K562 (cell line): Measurements from ENCODE around the gene C9. TPM values are rescaled to one million over a fixed set of nuclear protein-coding genes. Genes with fewer than 3 reads are reported as not detected.

ENCODE experiments used
- ATAC-seq: fragments of 200-7000 bp; cut with Tn5 transposase; 3 replicates; pipeline ENCODE4 v1.9.1; 2020; ENCODE audit warnings: moderate library complexity
- BruUV-seq: library from RNA; stranded (reverse); fragments of 400-500 nt; replicated peaks from 2 replicates; lab custom pipeline; 2021; lab: Mats Ljungman, UMichigan
- CTCF ChIA-PET: fragments of 300-600 bp; formaldehyde crosslinking; extraction: SDS; loops from one replicate; lab custom pipeline; 2021; ENCODE audit warnings: low intra/inter-chr PET ratio; lab: Yijun Ruan, JAX
- POLR2A ChIA-PET: fragments of 300-600, 350-650 bp; sonication (Branson Sonifier 250); formaldehyde crosslinking; extraction: SDS; loops from one replicate; lab custom pipeline; 2021; ENCODE audit warnings: antibody characterized with exemption, inconsistent platforms; lab: Yijun Ruan, JAX
- DNase-seq, 4 experiments: peaks; one replicate each; pipeline versions ENCODE4 v3.0.0 to v3.0.0-alpha.2; 2011 to 2018; ENCODE audit warnings: low spot score in 3 of 4, mixed read lengths in 3 of 4; ENCODE audit errors: extremely low read depth in 1 of 4
- FAIRE-seq: peaks from 2 replicates; lab custom pipeline; 2011; peaks lifted over from hg19 to GRCh38; lab: Jason Lieb, UNC
- H2AFZ ChIP-seq: 2 replicates; pipeline ENCODE4 v1.6.0; 2011; ENCODE audit warnings: low read depth, low read length, control low read depth, inconsistent platforms
- H3K27ac ChIP-seq: fragments of 200-600 bp; 3 replicates; pipeline ENCODE4 v1.8.0; 2011; ENCODE audit warnings: low read depth, mild to moderate bottlenecking, control low read depth, inconsistent platforms, low read length, moderate library complexity, mixed read lengths; ENCODE audit errors: extremely low read depth
- H3K27me3 ChIP-seq, 2 experiments: fragments of 300-600 bp in 1 of 2; 2 replicates in 1 of 2; 3 replicates in 1 of 2; pipeline versions ENCODE4 v1.6.0 to v1.8.0; 2011; ENCODE audit warnings: inconsistent platforms in 2 of 2, low read length in 2 of 2, mild to moderate bottlenecking in 1 of 2, mixed read lengths in 1 of 2, moderate library complexity in 1 of 2; ENCODE audit not compliant: control insufficient read depth in 2 of 2, insufficient read depth in 2 of 2
- H3K36me3 ChIP-seq: fragments of 300-600 bp; 3 replicates; pipeline ENCODE4 v1.8.0; 2011; ENCODE audit warnings: mild to moderate bottlenecking, low read length, inconsistent platforms; ENCODE audit not compliant: control insufficient read depth, insufficient read depth
- H3K4me1 ChIP-seq, 2 experiments: fragments of 200-600 bp in 1 of 2; replicated peaks in 1 of 2; 2 replicates in 1 of 2; 3 replicates in 1 of 2; pipeline versions ENCODE4 v1.5.1 to v1.8.0; 2011; ENCODE audit warnings: inconsistent platforms in 2 of 2, low read length in 2 of 2, mild to moderate bottlenecking in 1 of 2, mixed read lengths in 1 of 2, moderate library complexity in 1 of 2; ENCODE audit not compliant: control insufficient read depth in 2 of 2, insufficient read depth in 2 of 2
- H3K4me2 ChIP-seq: 2 replicates; pipeline ENCODE4 v1.6.1; 2011; ENCODE audit warnings: low read length, control low read depth, inconsistent platforms, mixed read lengths; ENCODE audit not compliant: insufficient read depth
- H3K4me3 ChIP-seq: fragments of 200-600 bp; sonication (generic), shearing (Covaris generic); 2 replicates; pipeline ENCODE4 v1.5.1; 2016; ENCODE audit warnings: control low read depth, inconsistent platforms
- H3K79me2 ChIP-seq: fragments of 200-600 bp; 3 replicates; pipeline ENCODE4 v1.8.0; 2011; ENCODE audit warnings: low read length, inconsistent platforms; ENCODE audit not compliant: control insufficient read depth, insufficient read depth
- H3K9ac ChIP-seq, 2 experiments: 2 replicates each; pipeline versions ENCODE4 v1.6.0 to v1.6.1; 2011; ENCODE audit warnings: low read depth in 2 of 2, low read length in 2 of 2, control low read depth in 1 of 2, inconsistent platforms in 1 of 2, mild to moderate bottlenecking in 1 of 2, mixed read lengths in 1 of 2; ENCODE audit not compliant: insufficient read depth in 1 of 2
- H3K9me1 ChIP-seq: one replicate; pipeline ENCODE4 v1.6.0; 2011; ENCODE audit warnings: inconsistent platforms, mild to moderate bottlenecking, low read length, moderate library complexity; ENCODE audit not compliant: control insufficient read depth, insufficient read depth
- H3K9me3 ChIP-seq: replicated peaks from 2 replicates; pipeline ENCODE4 v1.5.1; 2011; ENCODE audit warnings: low read depth, low read length, inconsistent platforms; ENCODE audit not compliant: control insufficient read depth, insufficient read depth
- H4K20me1 ChIP-seq: replicated peaks from 2 replicates; pipeline ENCODE4 v1.6.1; 2011; ENCODE audit warnings: low read length, inconsistent platforms, mixed read lengths; ENCODE audit not compliant: control insufficient read depth, insufficient read depth
- BHLHE40 ChIP-seq: IDR thresholded peaks from 2 replicates; pipeline ENCODE4 v1.6.1; 2011; ENCODE audit warnings: low read length, improper control_type of control experiment
- GABPB2 ChIP-seq: fragments of 250-450 bp; sonication (Bioruptor Pico); conservative IDR thresholded peaks from 2 replicates; pipeline ENCODE4 v1.5.1; 2021; ENCODE audit warnings: mild to moderate bottlenecking
- HMG20A ChIP-seq: fragments of 450-650 bp; formaldehyde crosslinking; conservative IDR thresholded peaks from 2 replicates; pipeline ENCODE4 v1.4.0; 2020; ENCODE audit warnings: mild to moderate bottlenecking, mixed read lengths
- MAFK ChIP-seq: IDR thresholded peaks from 2 replicates; pipeline ENCODE4 v1.6.1; 2011; ENCODE audit warnings: low read length, improper control_type of control experiment
- NR2C2 ChIP-seq, 2 experiments: fragments of 200-800 bp in 1 of 2; sonication (Bioruptor generic) in 1 of 2; sonication (generic) in 1 of 2; formaldehyde crosslinking in 1 of 2; IDR thresholded peaks; 2 replicates each; pipeline versions ENCODE4 v1.6.1 to v1.8.0; 2016 to 2022; ENCODE audit warnings: mild to moderate bottlenecking in 1 of 2, missing compliant biosample characterization in 1 of 2, missing genetic modification characterization in 1 of 2, missing genetic modification reagents in 1 of 2
- SP2 ChIP-seq: IDR thresholded peaks from 2 replicates; pipeline ENCODE4 v1.6.1; 2011; ENCODE audit warnings: mild to moderate bottlenecking, low read depth, low read length, moderate library complexity; ENCODE audit not compliant: poor library complexity, severe bottlenecking; ENCODE audit errors: extremely low read depth
- ZBTB17 ChIP-seq: fragments of 450-650 bp; formaldehyde crosslinking; IDR thresholded peaks from 2 replicates; pipeline ENCODE4 v1.4.0; 2020; ENCODE audit warnings: mild to moderate bottlenecking
- ZNF436 ChIP-seq: fragments of 250-450, 450-650 bp; sonication (Bioruptor Pico); formaldehyde crosslinking; IDR thresholded peaks from 2 replicates; pipeline ENCODE4 v1.7.0; 2020; ENCODE audit warnings: mild to moderate bottlenecking
- ZNF830 ChIP-seq: fragments of 250-450 bp; sonication (Bioruptor Pico); IDR thresholded peaks from 2 replicates; pipeline ENCODE4 v1.5.0; 2021; ENCODE audit warnings: mild to moderate bottlenecking
- WGBS: fragments of 100-300 bp; shearing (Covaris generic); methylation state at CpG from one replicate; pipeline ENCODE4 v1.1.6; 2016; ENCODE audit warnings: low coverage, mixed read lengths; ENCODE audit not compliant: insufficient coverage; ENCODE audit errors: missing lambda C conversion rate; 5-methylcytosine and 5-hydroxymethylcytosine counted together
- in situ Hi-C: fragments of 300-500 bp; cut with MboI; formaldehyde crosslinking; loops from 4 replicates; pipeline ENCODE4 v1.15.0; 2018; ENCODE audit warnings: inconsistent platforms, mixed read lengths
- intact Hi-C: fragments of 100-400 bp; cut with micrococcal nuclease; formaldehyde crosslinking; loops from 2 replicates; pipeline ENCODE4 v1.14.2; 2022
- polyA plus RNA-seq, 8 experiments: library from polyadenylated mRNA; depleted of rRNA in 4 of 8; stranded (reverse) in 5 of 8; unstranded in 3 of 8; fragments of >200 nt; fragmentation: Nextera tagmentation in 2 of 8; fragmentation: Illumina TruSeq in 1 of 8; extraction: Ambion mirVana in 2 of 8; extraction: Trizol in 1 of 8; gene quantifications; 2 replicates each; pipeline versions ENCODE4 v1.2.1 to v1.2.3, GENCODE V29; 2011 to 2014; ENCODE audit warnings: inconsistent platforms in 1 of 8, missing spikeins in 1 of 8
- total RNA-seq, 7 experiments: library from RNA; depleted of rRNA in 6 of 7; stranded (reverse); fragments of >200 nt in 6 of 7; fragmentation: Illumina TruSeq in 2 of 7; extraction: Trizol in 2 of 7; gene quantifications; 2 replicates each; pipeline versions ENCODE4 v1.2.1 to v1.2.3, GENCODE V29; 2011 to 2021; ENCODE audit warnings: low replicate concordance in 1 of 7
- TF ChIP-seq, protein P1 (sequence below): fragments of 450-650 bp; IDR thresholded peaks from 2 replicates; pipeline ENCODE4 v1.6.1; 2017; ENCODE audit warnings: antibody characterized with exemption, mild to moderate bottlenecking
- TF ChIP-seq, protein P2 (sequence below): fragments of 250-450 bp; sonication (Bioruptor Pico); IDR thresholded peaks from 2 replicates; pipeline ENCODE4 v1.5.0; 2021
- TF ChIP-seq, protein P3 (sequence below): fragments of 250-450 bp; sonication (Bioruptor Pico); IDR thresholded peaks from 2 replicates; pipeline ENCODE4 v1.4.0; 2020; ENCODE audit warnings: mild to moderate bottlenecking
- TF ChIP-seq, protein P4 (sequence below): fragments of 150-350 bp; conservative IDR thresholded peaks from 2 replicates; pipeline ENCODE4 v1.6.1; 2014; ENCODE audit warnings: low read length

The C9 gene
- total and polyA plus RNA-seq, 9 of the 15 experiments (the other 6 are each of a cell fraction or from before 2014, with no cell fraction given) = 0.08 to 0.38 TPM; not detected in 7

DNA sequence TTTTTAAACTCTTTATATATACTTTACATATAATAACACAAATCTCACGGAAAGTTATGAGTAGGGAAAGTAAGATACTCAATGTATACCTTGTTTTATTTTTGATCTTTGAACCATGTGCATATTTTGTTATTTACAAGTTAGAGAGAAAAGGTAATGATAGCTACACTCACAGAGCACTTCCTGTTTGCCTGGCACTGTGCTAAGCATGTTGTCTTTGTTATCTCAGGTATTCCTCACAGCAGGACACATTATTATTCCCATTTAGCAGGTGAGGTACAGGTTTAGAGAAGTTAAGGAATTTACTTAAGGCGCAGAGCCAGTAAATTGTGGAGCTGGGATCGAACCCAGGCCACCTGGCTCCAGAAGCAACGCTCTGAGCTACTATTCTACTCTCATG lies 3.0 kb downstream of the C9 start:
- POLR2A ChIA-PET = interaction anchor here (1.1 kb wide), 1 partner anchor 146 kb away, joined by 3 read pairs; no protein-coding TSS in a partner anchor
- Histone ChIP-seq H3K27ac (no peak overlapping the region), H3K4me2 (no peak overlapping the region), H3K4me3 (no peak overlapping the region), H3K9me1 (no peaks in the 10 kb centered on the region), H3K9me3 (peaks cover 3% of the 10 kb centered on the region; the same call in 1 of the 2 replicates), H4K20me1 (no peaks in the 10 kb centered on the region), H3K9ac (no peak overlapping the region), H3K27me3 (peaks cover 0 to 4% of the 10 kb centered on the region in 2 experiments; a peak in 1 of 5 replicates), H2AFZ (no peak overlapping the region; the same call in 1 of the 2 replicates), H3K4me1 (no peaks in the 10 kb centered on the region), H3K36me3 (no peaks in the 10 kb centered on the region), H3K79me2 (no peaks in the 10 kb centered on the region)
- ATAC-seq = no peak
- BruUV-seq = no TSS peak
- 6% methylated on average over 4 of the region's 4 CpGs for WGBS
- CTCF ChIA-PET = no interaction called here
- no peak for DNase-seq
- in situ Hi-C loops = no loop called here
- FAIRE-seq = no peak
- intact Hi-C loops = no loop called here
- TF ChIP-seq, protein P1, sequence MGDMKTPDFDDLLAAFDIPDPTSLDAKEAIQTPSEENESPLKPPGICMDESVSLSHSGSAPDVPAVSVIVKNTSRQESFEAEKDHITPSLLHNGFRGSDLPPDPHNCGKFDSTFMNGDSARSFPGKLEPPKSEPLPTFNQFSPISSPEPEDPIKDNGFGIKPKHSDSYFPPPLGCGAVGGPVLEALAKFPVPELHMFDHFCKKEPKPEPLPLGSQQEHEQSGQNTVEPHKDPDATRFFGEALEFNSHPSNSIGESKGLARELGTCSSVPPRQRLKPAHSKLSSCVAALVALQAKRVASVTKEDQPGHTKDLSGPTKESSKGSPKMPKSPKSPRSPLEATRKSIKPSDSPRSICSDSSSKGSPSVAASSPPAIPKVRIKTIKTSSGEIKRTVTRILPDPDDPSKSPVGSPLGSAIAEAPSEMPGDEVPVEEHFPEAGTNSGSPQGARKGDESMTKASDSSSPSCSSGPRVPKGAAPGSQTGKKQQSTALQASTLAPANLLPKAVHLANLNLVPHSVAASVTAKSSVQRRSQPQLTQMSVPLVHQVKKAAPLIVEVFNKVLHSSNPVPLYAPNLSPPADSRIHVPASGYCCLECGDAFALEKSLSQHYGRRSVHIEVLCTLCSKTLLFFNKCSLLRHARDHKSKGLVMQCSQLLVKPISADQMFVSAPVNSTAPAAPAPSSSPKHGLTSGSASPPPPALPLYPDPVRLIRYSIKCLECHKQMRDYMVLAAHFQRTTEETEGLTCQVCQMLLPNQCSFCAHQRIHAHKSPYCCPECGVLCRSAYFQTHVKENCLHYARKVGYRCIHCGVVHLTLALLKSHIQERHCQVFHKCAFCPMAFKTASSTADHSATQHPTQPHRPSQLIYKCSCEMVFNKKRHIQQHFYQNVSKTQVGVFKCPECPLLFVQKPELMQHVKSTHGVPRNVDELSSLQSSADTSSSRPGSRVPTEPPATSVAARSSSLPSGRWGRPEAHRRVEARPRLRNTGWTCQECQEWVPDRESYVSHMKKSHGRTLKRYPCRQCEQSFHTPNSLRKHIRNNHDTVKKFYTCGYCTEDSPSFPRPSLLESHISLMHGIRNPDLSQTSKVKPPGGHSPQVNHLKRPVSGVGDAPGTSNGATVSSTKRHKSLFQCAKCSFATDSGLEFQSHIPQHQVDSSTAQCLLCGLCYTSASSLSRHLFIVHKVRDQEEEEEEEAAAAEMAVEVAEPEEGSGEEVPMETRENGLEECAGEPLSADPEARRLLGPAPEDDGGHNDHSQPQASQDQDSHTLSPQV = no peak
- TF ChIP-seq ZNF436 (CRISPR knock-in tag) (no peak), ZBTB17 (CRISPR knock-in tag) (no peak), HMG20A (no peak), ZNF830 (CRISPR knock-in tag) (no peak), GABPB2 (CRISPR knock-in tag) (no peak), NR2C2 (CRISPR knock-in tag; IDR thresholded peaks at IDR 0.05) (no peak), NR2C2 (tag; IDR thresholded peaks at IDR 0.05) (no peak), SP2 (no peak), BHLHE40 (no peak), MAFK (no peak)
- TF ChIP-seq, protein P2, sequence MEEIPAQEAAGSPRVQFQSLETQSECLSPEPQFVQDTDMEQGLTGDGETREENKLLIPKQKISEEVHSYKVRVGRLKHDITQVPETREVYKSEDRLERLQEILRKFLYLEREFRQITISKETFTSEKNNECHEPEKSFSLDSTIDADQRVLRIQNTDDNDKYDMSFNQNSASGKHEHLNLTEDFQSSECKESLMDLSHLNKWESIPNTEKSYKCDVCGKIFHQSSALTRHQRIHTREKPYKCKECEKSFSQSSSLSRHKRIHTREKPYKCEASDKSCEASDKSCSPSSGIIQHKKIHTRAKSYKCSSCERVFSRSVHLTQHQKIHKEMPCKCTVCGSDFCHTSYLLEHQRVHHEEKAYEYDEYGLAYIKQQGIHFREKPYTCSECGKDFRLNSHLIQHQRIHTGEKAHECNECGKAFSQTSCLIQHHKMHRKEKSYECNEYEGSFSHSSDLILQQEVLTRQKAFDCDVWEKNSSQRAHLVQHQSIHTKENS (CRISPR knock-in tag) = no peak
- TF ChIP-seq, protein P3, sequence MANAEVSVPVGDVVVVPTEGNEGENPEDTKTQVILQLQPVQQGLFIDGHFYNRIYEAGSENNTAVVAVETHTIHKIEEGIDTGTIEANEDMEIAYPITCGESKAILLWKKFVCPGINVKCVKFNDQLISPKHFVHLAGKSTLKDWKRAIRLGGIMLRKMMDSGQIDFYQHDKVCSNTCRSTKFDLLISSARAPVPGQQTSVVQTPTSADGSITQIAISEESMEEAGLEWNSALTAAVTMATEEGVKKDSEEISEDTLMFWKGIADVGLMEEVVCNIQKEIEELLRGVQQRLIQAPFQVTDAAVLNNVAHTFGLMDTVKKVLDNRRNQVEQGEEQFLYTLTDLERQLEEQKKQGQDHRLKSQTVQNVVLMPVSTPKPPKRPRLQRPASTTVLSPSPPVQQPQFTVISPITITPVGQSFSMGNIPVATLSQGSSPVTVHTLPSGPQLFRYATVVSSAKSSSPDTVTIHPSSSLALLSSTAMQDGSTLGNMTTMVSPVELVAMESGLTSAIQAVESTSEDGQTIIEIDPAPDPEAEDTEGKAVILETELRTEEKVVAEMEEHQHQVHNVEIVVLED (CRISPR knock-in tag) = no peak
- TF ChIP-seq, protein P4, sequence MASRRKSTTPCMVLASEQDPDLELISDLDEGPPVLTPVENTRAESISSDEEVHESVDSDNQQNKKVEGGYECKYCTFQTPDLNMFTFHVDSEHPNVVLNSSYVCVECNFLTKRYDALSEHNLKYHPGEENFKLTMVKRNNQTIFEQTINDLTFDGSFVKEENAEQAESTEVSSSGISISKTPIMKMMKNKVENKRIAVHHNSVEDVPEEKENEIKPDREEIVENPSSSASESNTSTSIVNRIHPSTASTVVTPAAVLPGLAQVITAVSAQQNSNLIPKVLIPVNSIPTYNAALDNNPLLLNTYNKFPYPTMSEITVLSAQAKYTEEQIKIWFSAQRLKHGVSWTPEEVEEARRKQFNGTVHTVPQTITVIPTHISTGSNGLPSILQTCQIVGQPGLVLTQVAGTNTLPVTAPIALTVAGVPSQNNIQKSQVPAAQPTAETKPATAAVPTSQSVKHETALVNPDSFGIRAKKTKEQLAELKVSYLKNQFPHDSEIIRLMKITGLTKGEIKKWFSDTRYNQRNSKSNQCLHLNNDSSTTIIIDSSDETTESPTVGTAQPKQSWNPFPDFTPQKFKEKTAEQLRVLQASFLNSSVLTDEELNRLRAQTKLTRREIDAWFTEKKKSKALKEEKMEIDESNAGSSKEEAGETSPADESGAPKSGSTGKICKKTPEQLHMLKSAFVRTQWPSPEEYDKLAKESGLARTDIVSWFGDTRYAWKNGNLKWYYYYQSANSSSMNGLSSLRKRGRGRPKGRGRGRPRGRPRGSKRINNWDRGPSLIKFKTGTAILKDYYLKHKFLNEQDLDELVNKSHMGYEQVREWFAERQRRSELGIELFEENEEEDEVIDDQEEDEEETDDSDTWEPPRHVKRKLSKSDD = no peak
